OCI-LY1 (cell line): ENCODE results near the gene GON7.

Source experiments
- H2AFZ ChIP-seq: fragments of 200-600 bp; sonication (generic), shearing (Covaris generic); 2 replicates; pipeline ENCODE4 v1.6.0; 2014; ENCODE audit warnings: antibody characterized with exemption, mild to moderate bottlenecking, low read length
- H3F3A ChIP-seq: fragments of 200-600 bp; sonication (generic), shearing (Covaris generic); 2 replicates; pipeline ENCODE4 v1.6.0; 2014; ENCODE audit warnings: mild to moderate bottlenecking, antibody characterized with exemption, low read length, moderate library complexity; ENCODE audit not compliant: insufficient read depth
- H3K27ac ChIP-seq: fragments of 200-600 bp; sonication (generic); 2 replicates; pipeline ENCODE4 v1.5.1; 2014; ENCODE audit warnings: low read length, mixed run types, mild to moderate bottlenecking, low read depth; ENCODE audit not compliant: poor library complexity, severe bottlenecking
- H3K27me3 ChIP-seq: fragments of 200-600 bp; sonication (generic); 2 replicates; pipeline ENCODE4 v1.6.0; 2014; ENCODE audit warnings: antibody characterized with exemption, mild to moderate bottlenecking, low read length, moderate library complexity; ENCODE audit not compliant: insufficient read depth
- H3K36me3 ChIP-seq: fragments of 200-600 bp; sonication (generic); 2 replicates; pipeline ENCODE4 v1.6.1; 2014; ENCODE audit warnings: mild to moderate bottlenecking, antibody characterized with exemption, low read length, moderate library complexity, mixed read lengths; ENCODE audit not compliant: insufficient read depth
- H3K4me1 ChIP-seq: fragments of 200-600 bp; sonication (generic); 2 replicates; pipeline ENCODE4 v1.5.1; 2014; ENCODE audit warnings: mild to moderate bottlenecking, low read length, moderate library complexity; ENCODE audit not compliant: insufficient read depth, severe bottlenecking
- H3K4me2 ChIP-seq: fragments of 200-600 bp; sonication (generic), shearing (Covaris generic); 2 replicates; pipeline ENCODE4 v1.6.1; 2014; ENCODE audit warnings: low read length
- H3K4me3 ChIP-seq: fragments of 200-600 bp; sonication (generic); 2 replicates; pipeline ENCODE4 v1.5.1; 2014; ENCODE audit warnings: low read length, low read depth, mild to moderate bottlenecking, mixed read lengths; ENCODE audit not compliant: poor library complexity, severe bottlenecking
- H3K79me2 ChIP-seq: fragments of 200-600 bp; shearing (Covaris generic); 2 replicates; pipeline ENCODE4 v1.6.1; 2016; ENCODE audit warnings: mixed run types, low read length, mixed read lengths; ENCODE audit not compliant: insufficient read depth
- H3K9ac ChIP-seq: fragments of 200-600 bp; sonication (generic), shearing (Covaris generic); 2 replicates; pipeline ENCODE4 v1.6.1; 2014; ENCODE audit warnings: mild to moderate bottlenecking, low read length, mixed read lengths
- H3K9me2 ChIP-seq: fragments of 200-600 bp; sonication (generic), shearing (Covaris generic); 2 replicates; pipeline ENCODE4 v1.6.1; 2014; ENCODE audit warnings: low read depth, mild to moderate bottlenecking, low read length, mixed read lengths
- H3K9me3 ChIP-seq: fragments of 200-600 bp; shearing (Covaris generic); 2 replicates; pipeline ENCODE4 v1.6.1; 2014; ENCODE audit warnings: low read length, mixed read lengths
- H4K20me1 ChIP-seq: fragments of 200-600 bp; sonication (generic), shearing (Covaris generic); 2 replicates; pipeline ENCODE4 v1.6.0; 2016; ENCODE audit warnings: mild to moderate bottlenecking, low read length; ENCODE audit not compliant: insufficient read depth
- CTCF ChIP-seq: fragments of 200-600 bp; sonication (generic), shearing (Covaris generic); IDR thresholded peaks from 2 replicates; pipeline ENCODE4 v1.5.1; 2017; ENCODE audit warnings: mild to moderate bottlenecking, antibody characterized with exemption, low read length, moderate library complexity, mixed read lengths
- EZH2 ChIP-seq: fragments of 200-600 bp; sonication (generic), shearing (Covaris generic); IDR thresholded peaks from 2 replicates; pipeline ENCODE4 v1.8.0; 2017; ENCODE audit warnings: borderline replicate concordance, mixed run types, mild to moderate bottlenecking, antibody characterized with exemption, low read length, moderate library complexity, mixed read lengths

The GON7 gene

GRCh38 chr14:93200553-93200952 lies 6.3 kb downstream of the GON7 start:
- Histone ChIP-seq H3K4me1 (peaks cover 24% of the 10 kb centered on the region), H3K4me2 (no peak overlapping the region), H3K27me3 (no peaks in the 10 kb centered on the region), H3K9me2 (no peaks in the 10 kb centered on the region), H3F3A (0 out of 2 replicates have a peak, but pooled peaks cover 2% of the 10 kb centered on the region), H2AFZ (no peak overlapping the region), H4K20me1 (no peaks in the 10 kb centered on the region), H3K4me3 (no peak overlapping the region), H3K79me2 (peaks cover 30% of the 10 kb centered on the region), H3K9me3 (no peaks in the 10 kb centered on the region), H3K36me3 (peaks cover 61% of the 10 kb centered on the region), H3K9ac (no peak overlapping the region), H3K27ac (no peak overlapping the region)
- TF ChIP-seq CTCF (no peak), EZH2 (no peak)

GRCh38 chr14:93199031-93199430 lies 7.8 kb downstream of the GON7 start:
- Histone ChIP-seq H2AFZ (no peak overlapping the region), H3K4me2 (no peak overlapping the region), H3K9ac (no peak overlapping the region), H3K27me3 (no peaks in the 10 kb centered on the region), H3K9me3 (no peaks in the 10 kb centered on the region), H4K20me1 (no peaks in the 10 kb centered on the region), H3K27ac (no peak overlapping the region), H3K9me2 (no peaks in the 10 kb centered on the region), H3F3A (0 out of 2 replicates have a peak, but pooled peaks cover 2% of the 10 kb centered on the region), H3K4me1 (peaks cover 9% of the 10 kb centered on the region), H3K79me2 (peaks cover 15% of the 10 kb centered on the region), H3K36me3 (peaks cover 46% of the 10 kb centered on the region), H3K4me3 (no peak overlapping the region)
- TF ChIP-seq EZH2 = no peak

DNA sequence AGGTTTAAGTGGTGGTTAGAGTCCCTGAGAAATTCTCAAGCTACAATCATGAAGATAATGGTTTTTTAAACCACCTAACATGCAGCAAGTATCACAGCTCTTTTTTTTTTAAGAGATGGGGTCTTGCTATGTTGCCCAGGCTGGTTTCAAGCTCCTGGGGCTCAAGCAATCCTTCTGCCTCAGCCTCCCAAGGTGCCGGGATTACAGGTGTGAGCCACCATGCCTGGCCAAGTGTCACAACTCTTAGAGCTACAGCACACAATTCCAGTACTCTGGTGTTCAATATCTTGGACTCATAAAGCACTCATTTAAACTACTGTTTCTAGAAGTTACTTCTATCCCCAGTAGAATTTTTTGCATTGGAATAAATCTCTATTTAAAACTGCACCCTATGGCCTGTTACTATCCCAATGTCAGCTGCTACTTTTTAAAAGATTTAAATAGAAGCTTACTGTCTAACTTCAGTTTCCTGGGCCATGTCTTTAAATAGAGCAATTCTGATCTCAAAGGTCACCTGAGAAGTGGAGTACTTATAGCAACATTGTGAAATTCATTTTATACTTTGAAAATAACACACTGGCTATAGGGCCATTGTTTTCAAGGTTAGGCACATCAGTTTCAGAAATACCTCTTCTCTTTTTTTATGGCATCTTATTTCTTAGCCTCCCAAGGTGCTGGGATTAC lies 11.4 kb downstream of the GON7 start:
- TF ChIP-seq EZH2 (no peak), CTCF (no peak)
- no peak overlapping the region for H2AFZ ChIP-seq
- no peaks in the 10 kb centered on the region for H3K79me2 ChIP-seq
- H3K4me2 ChIP-seq = no peak overlapping the region
- no peaks in the 10 kb centered on the region for H3K9me2 ChIP-seq
- H3K36me3 ChIP-seq = peaks cover 29% of the 10 kb centered on the region
- no peaks in the 10 kb centered on the region for H3K9me3 ChIP-seq
- 0 out of 2 replicates have a peak, but pooled peaks cover 2% of the 10 kb centered on the region for H3F3A ChIP-seq
- no peak overlapping the region for H3K9ac ChIP-seq
- H4K20me1 ChIP-seq = no peaks in the 10 kb centered on the region
- H3K27me3 ChIP-seq = no peaks in the 10 kb centered on the region
- no peak overlapping the region for H3K4me3 ChIP-seq
- H3K27ac ChIP-seq = no peak overlapping the region
- H3K4me1 ChIP-seq = no peaks in the 10 kb centered on the region

DNA sequence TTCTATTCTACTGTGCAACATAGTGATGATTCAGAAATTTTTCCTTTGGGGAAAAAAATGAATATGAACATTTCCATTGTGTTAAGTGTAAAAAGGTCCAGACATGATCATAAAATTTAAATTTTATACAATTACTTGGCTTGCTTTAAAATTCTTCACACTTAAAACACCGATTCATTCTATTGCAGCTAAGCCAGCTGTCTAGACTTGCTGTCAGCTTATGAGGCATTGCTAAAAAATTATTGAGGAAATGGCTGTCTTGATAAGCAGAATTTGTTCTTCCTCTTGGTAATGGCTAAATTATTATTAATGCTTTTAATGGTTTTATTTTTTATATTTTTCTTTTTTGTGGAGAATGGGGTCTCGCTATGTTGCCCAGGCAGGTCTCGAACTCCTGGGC lies 19.9 kb downstream of the GON7 start:
- H3K9me2 ChIP-seq = no peaks in the 10 kb centered on the region
- no peak overlapping the region for H3K4me3 ChIP-seq
- H3F3A ChIP-seq = no peaks in the 10 kb centered on the region
- H3K36me3 ChIP-seq = peaks cover 35% of the 10 kb centered on the region
- H3K9me3 ChIP-seq = no peaks in the 10 kb centered on the region
- no peak overlapping the region for H2AFZ ChIP-seq
- H3K4me2 ChIP-seq = no peak overlapping the region
- TF ChIP-seq CTCF = no peak
- TF ChIP-seq EZH2 = no peak
- peaks cover 26% of the 10 kb centered on the region for H3K4me1 ChIP-seq
- no peaks in the 10 kb centered on the region for H4K20me1 ChIP-seq
- no peak overlapping the region for H3K9ac ChIP-seq
- H3K27me3 ChIP-seq = no peaks in the 10 kb centered on the region
- H3K79me2 ChIP-seq = peaks cover 10% of the 10 kb centered on the region
- H3K27ac ChIP-seq = no peak overlapping the region
